Measurements from ENCODE around the gene KASH5.

DNA sequence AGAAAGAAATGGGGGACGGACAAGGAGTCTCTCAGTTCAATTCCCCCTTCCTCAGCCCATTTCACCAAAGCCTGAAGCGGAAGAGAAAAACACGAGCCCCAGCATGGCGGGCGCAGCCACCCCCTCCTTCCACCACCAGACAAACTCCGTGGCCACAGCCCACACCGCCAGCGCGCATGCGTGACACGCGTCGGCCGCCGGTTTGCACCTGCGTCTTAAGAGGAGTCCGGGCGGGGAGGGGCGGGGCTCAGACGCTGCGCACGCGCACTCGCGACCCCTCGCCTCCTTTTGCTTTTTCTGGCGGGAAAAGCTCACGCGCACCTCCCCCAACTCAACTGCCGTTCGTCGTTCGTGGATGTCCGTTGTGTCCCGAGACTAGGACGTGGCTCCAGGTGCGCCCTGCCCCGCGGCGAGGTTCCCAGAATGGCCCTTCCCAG is at the start of gene KASH5:
- TF ChIP-seq EZH2 (IDR thresholded peaks at IDR 0.05; ENCODE audit: borderline replicate concordance, low read depth, low read length, poor library complexity, severe bottlenecking), result no peak
- TF ChIP-seq, protein P1, sequence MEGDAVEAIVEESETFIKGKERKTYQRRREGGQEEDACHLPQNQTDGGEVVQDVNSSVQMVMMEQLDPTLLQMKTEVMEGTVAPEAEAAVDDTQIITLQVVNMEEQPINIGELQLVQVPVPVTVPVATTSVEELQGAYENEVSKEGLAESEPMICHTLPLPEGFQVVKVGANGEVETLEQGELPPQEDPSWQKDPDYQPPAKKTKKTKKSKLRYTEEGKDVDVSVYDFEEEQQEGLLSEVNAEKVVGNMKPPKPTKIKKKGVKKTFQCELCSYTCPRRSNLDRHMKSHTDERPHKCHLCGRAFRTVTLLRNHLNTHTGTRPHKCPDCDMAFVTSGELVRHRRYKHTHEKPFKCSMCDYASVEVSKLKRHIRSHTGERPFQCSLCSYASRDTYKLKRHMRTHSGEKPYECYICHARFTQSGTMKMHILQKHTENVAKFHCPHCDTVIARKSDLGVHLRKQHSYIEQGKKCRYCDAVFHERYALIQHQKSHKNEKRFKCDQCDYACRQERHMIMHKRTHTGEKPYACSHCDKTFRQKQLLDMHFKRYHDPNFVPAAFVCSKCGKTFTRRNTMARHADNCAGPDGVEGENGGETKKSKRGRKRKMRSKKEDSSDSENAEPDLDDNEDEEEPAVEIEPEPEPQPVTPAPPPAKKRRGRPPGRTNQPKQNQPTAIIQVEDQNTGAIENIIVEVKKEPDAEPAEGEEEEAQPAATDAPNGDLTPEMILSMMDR (conservative IDR thresholded peaks at IDR 0.05; ENCODE audit: low read depth, low read length), result no peak

Measured in A673 (cell line).